Naive thymus-derived CD8-positive, alpha-beta T cell (primary cell): ENCODE results near the gene TUBB4A. TPM values are rescaled to one million over a fixed set of nuclear protein-coding genes. Genes with fewer than 3 reads are reported as not detected.

Source experiments
- ATAC-seq, 2 donors: fragments of 150-1000 bp; cut with Tn5 transposase in 1 of 2; sonication (Bioruptor Pico), chemical (Tn5 transposase) in 1 of 2; 1 replicate in 1 of 2; 2 replicates in 1 of 2; pipeline ENCODE4 v1.10.0; 2021; ENCODE audit warnings: mild to moderate bottlenecking in 2 of 2, moderate library complexity in 2 of 2
- POLR2A ChIA-PET: fragments of 350-600 bp; sonication (Branson Sonifier 250); formaldehyde crosslinking; loops from one replicate; lab custom pipeline; 2021; ENCODE audit warnings: antibody characterized with exemption; lab: Charles Lee
- DNase-seq, 10 donors: peaks; one replicate each; pipeline versions ENCODE4 v3.0.0 to v3.0.0-alpha.2; 2020 to 2022
- H3K27ac Mint-ChIP-seq, 10 donors: one replicate each; pipeline ENCODE4 v1.8.0; 2020 to 2022; ENCODE audit warnings: mild to moderate bottlenecking in 10 of 10, mixed read lengths in 10 of 10, moderate library complexity in 4 of 10, inconsistent platforms in 1 of 10
- H3K27me3 Mint-ChIP-seq, 5 donors: one replicate each; pipeline ENCODE4 v1.8.0; 2021 to 2022; ENCODE audit warnings: mixed read lengths in 5 of 5
- H3K36me3 Mint-ChIP-seq, 3 donors: one replicate each; pipeline ENCODE4 v1.8.0; 2020 to 2022; ENCODE audit warnings: mixed read lengths in 3 of 3, mild to moderate bottlenecking in 2 of 3, inconsistent platforms in 1 of 3
- H3K4me1 Mint-ChIP-seq, 4 donors: one replicate each; pipeline ENCODE4 v1.8.0; 2021 to 2022; ENCODE audit warnings: mixed read lengths in 4 of 4
- H3K4me3 Mint-ChIP-seq, 10 donors: one replicate each; pipeline ENCODE4 v1.8.0; 2020 to 2022; ENCODE audit warnings: mild to moderate bottlenecking in 10 of 10, mixed read lengths in 10 of 10, moderate library complexity in 6 of 10, inconsistent platforms in 1 of 10
- H3K9me3 Mint-ChIP-seq, 9 donors: one replicate each; pipeline ENCODE4 v1.8.0; 2020 to 2022; ENCODE audit warnings: mixed read lengths in 9 of 9, mild to moderate bottlenecking in 3 of 9, inconsistent platforms in 1 of 9, moderate library complexity in 1 of 9
- polyA plus RNA-seq, 3 donors: library from polyadenylated mRNA; unstranded; fragments of 300-500 nt; fragmentation: Illumina TruSeq; gene quantifications; one replicate each; pipeline ENCODE4 v1.2.3, GENCODE V29; 2021
- total RNA-seq, 8 experiments: library from RNA in 2 of 8; stranded (reverse) in 2 of 8; gene quantifications; one replicate each; pipeline ENCODE4 v1.2.3 and lab custom pipeline; 2021 to 2026

Gene TUBB4A
- total and polyA plus RNA-seq, 5 experiments from 2014 or later: 2.8 to 8.8 (median 7.3) TPM

GRCh38 chr19:6484831-6485230 is 17.3 kb downstream of the TUBB4A start:
- POLR2A ChIA-PET: interaction anchor here (0.6 to 0.7 kb wide), 2 partner anchors 13 kb away, joined by 3 to 6 read pairs; no protein-coding TSS in a partner anchor
- ATAC-seq (no peak), DNase-seq (no peak)
- no peak overlapping the region for H3K27ac Mint-ChIP-seq
- no peak overlapping the region for H3K4me3 Mint-ChIP-seq
- no peaks in the 10 kb centered on the region for H3K27me3 Mint-ChIP-seq
- H3K9me3 Mint-ChIP-seq: no peaks in the 10 kb centered on the region
- H3K36me3 Mint-ChIP-seq: peaks cover 0 to 5% (median 0%) of the 10 kb centered on the region in 3 donors
- H3K4me1 Mint-ChIP-seq: peaks cover 20 to 44% (median 41%) of the 10 kb centered on the region in 4 donors

GRCh38 chr19:6484230-6484629 is 17.9 kb downstream of the TUBB4A start:
- Mint-ChIP-seq H3K4me1 (peaks cover 20 to 45% (median 44%) of the 10 kb centered on the region in 4 donors), H3K4me3 (no peak overlapping the region), H3K27me3 (no peaks in the 10 kb centered on the region), H3K27ac (peak overlapping the region in 3 of 10 donors; percentile 18 to 76 (median 53)), H3K36me3 (peaks cover 0 to 6% (median 0%) of the 10 kb centered on the region in 3 donors), H3K9me3 (no peaks in the 10 kb centered on the region)
- ATAC-seq (no peak), DNase-seq (no peak)
- POLR2A ChIA-PET: interaction anchor here (0.6 to 0.7 kb wide), 2 partner anchors 13 to 14 kb away, joined by 3 to 6 read pairs; no protein-coding TSS in a partner anchor

DNA sequence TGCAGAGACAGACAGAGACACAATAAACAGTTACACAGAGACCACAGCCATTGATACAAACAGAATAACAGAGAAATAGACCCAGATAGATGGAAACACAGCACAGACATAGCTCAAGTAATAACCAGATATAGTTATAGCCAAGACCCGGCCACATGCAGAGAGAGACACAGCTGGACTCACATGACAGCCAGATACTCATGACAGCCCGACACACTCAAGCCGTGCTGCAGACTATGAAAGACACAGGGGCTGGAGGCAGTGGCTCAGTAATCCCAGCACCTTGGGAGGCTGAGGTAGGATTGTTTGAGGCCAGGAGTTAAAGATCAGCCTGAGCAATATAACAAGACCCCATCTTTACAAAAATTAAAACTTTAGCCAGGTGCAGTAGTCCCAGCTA is 18.9 kb downstream of the TUBB4A start:
- DNase-seq (no peak), ATAC-seq (no peak)
- peak overlapping the region in 8 of 10 donors; percentile 3 to 64 (median 30) for H3K4me3 Mint-ChIP-seq
- peak overlapping the region; percentile 57 to 100 (median 98) for H3K27ac Mint-ChIP-seq
- POLR2A ChIA-PET: no interaction called here
- H3K27me3 Mint-ChIP-seq: no peaks in the 10 kb centered on the region
- H3K4me1 Mint-ChIP-seq: peaks cover 20 to 46% (median 44%) of the 10 kb centered on the region in 4 donors
- no peaks in the 10 kb centered on the region for H3K9me3 Mint-ChIP-seq
- H3K36me3 Mint-ChIP-seq: peaks cover 0 to 6% (median 0%) of the 10 kb centered on the region in 3 donors

- H3K4me3 Mint-ChIP-seq: peak overlapping the region; percentile 84 to 100 (median 98)
- peak overlapping the region; percentile 93 to 100 (median 98) for H3K27ac Mint-ChIP-seq
- H3K9me3 Mint-ChIP-seq: no peaks in the 10 kb centered on the region
- peaks cover 20 to 46% (median 44%) of the 10 kb centered on the region in 4 donors for H3K4me1 Mint-ChIP-seq
- DNase-seq (no peak), ATAC-seq (peak; percentile 10 to 16)
- POLR2A ChIA-PET: interaction anchor here (1.1 to 2.5 kb wide), 6 partner anchors 10 to 121 kb away, joined by 3 to 24 read pairs (median 8); partner anchors contain the start of genes CLPP, KHSRP, SLC25A23 and TUBB4A
- H3K27me3 Mint-ChIP-seq: no peaks in the 10 kb centered on the region
- peaks cover 0 to 12% (median 0%) of the 10 kb centered on the region in 3 donors for H3K36me3 Mint-ChIP-seq
These were observed 19.8 kb downstream of the TUBB4A start for GRCh38 chr19:6482343-6482686.

GRCh38 chr19:6481541-6482342 is 20.4 kb downstream of the TUBB4A start, which contains the start of gene DENND1C:
TSS of gene DENND1C (minus strand) at chr19:6481787. CDS start at chr19:6481695, 92 bp downstream.
- H3K4me1 Mint-ChIP-seq: peaks cover 20 to 46% (median 44%) of the 10 kb centered on the region in 4 donors
- peaks cover 0 to 15% (median 0%) of the 10 kb centered on the region in 3 donors for H3K36me3 Mint-ChIP-seq
- DNase-seq (peak; percentile 27 to 81 (median 58)), ATAC-seq (peak; percentile 86 to 88)
- peak within 1 kb of the TSS; percentile 84 to 100 (median 98) for H3K4me3 Mint-ChIP-seq
- POLR2A ChIA-PET: interaction anchor here (0.6 to 2.5 kb wide), 18 partner anchors 11 to 678 kb away, joined by 3 to 24 read pairs (median 6); partner anchors contain the start of genes ALKBH7, CLPP, CRB3 and GPR108
- no peaks in the 10 kb centered on the region for H3K27me3 Mint-ChIP-seq
- no peaks in the 10 kb centered on the region for H3K9me3 Mint-ChIP-seq
- H3K27ac Mint-ChIP-seq: peak within 1 kb of the TSS; percentile 93 to 100 (median 98)

DNA sequence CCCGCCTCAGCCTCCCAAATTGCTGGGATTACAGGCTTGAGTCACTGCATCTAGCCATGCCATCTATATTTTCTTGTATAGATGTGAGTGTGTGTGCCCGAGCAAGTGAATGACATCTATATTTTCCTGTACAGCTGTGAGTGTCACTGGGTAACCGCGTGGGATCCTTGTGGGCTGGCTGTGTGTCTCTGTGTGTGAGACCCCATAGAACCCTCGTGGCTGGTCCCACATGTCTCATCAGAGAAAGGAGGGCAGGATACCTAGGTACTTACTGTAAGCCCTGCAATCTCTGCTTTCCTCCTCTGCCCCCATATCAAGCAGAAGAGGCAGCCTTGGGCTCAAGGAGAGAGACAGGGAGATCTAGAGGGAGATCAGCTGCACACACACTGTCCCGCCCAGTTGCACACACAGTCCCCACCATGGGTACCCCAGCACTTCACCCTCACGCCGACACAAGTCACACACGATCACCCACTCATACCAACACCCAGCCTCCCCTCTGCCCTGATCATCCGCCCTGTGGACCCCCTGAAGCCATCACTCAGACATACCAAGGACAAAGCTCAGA is 21.2 kb downstream of the TUBB4A start:
- Mint-ChIP-seq H3K4me1 (peaks cover 20 to 50% (median 44%) of the 10 kb centered on the region in 4 donors), H3K27me3 (no peaks in the 10 kb centered on the region), H3K27ac (peak overlapping the region; percentile 93 to 100 (median 98)), H3K36me3 (peaks cover 0 to 19% (median 0%) of the 10 kb centered on the region in 3 donors), H3K4me3 (peak overlapping the region; percentile 84 to 100 (median 98)), H3K9me3 (no peaks in the 10 kb centered on the region)
- ATAC-seq (peak; percentile 33 to 39), DNase-seq (peak in 3 of 10 donors; percentile 27 to 30 (median 28))
- POLR2A ChIA-PET: interaction anchor here (0.6 to 2.5 kb wide), 20 partner anchors 11 to 677 kb away, joined by 3 to 24 read pairs (median 4); partner anchors contain the start of genes ALKBH7, CLPP, CRB3 and GPR108

DNA sequence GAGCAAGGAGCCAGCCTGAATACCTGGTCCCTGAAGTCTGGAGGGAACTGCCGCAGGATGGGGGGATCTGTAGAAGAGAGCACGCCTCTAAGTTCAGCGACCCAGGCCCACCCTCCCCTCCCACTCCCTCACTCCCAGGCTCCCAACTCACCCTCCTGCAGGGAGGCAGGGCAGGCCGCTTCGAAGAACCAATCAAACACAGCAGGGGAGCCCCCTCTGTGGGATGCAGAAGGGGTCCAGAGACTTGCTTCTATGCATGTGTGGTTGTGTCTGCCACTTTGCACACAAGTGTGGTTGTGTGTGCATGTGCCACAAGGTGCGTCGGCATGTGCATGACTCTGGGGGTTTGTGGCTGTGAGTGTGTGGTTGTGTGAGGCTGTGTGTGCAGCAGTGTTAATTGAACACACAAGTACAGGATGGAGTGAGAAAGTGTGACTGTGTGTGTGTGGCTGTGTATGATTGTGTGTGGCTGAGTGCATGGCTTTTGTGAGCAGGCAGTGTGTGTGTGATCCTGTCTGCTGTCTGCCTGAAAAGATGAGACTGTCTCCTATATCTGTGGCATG is 22.2 kb downstream of the TUBB4A start:
- no peak for DNase-seq
- POLR2A ChIA-PET: interaction anchor here (1.2 to 2.5 kb wide), 4 partner anchors 17 to 22 kb away, joined by 4 to 24 read pairs (median 7); partner anchors contain the start of genes SLC25A23 and TUBB4A
- Mint-ChIP-seq H3K36me3 (peaks cover 0 to 26% (median 0%) of the 10 kb centered on the region in 3 donors), H3K27me3 (no peaks in the 10 kb centered on the region), H3K4me1 (peaks cover 20 to 52% (median 44%) of the 10 kb centered on the region in 4 donors), H3K27ac (peak overlapping the region; percentile 84 to 99 (median 98)), H3K4me3 (peak overlapping the region; percentile 84 to 100 (median 98)), H3K9me3 (no peaks in the 10 kb centered on the region)
- no peak for ATAC-seq

GRCh38 chr19:6478815-6479214 is 23.3 kb downstream of the TUBB4A start:
- ATAC-seq (no peak), DNase-seq (no peak)
- Mint-ChIP-seq H3K27me3 (no peaks in the 10 kb centered on the region), H3K9me3 (no peaks in the 10 kb centered on the region), H3K4me1 (peaks cover 20 to 50% (median 43%) of the 10 kb centered on the region in 4 donors), H3K27ac (peak overlapping the region in 3 of 10 donors; percentile 55 to 98 (median 93)), H3K4me3 (no peak overlapping the region), H3K36me3 (peaks cover 0 to 35% (median 0%) of the 10 kb centered on the region in 3 donors)
- POLR2A ChIA-PET: no interaction called here

DNA sequence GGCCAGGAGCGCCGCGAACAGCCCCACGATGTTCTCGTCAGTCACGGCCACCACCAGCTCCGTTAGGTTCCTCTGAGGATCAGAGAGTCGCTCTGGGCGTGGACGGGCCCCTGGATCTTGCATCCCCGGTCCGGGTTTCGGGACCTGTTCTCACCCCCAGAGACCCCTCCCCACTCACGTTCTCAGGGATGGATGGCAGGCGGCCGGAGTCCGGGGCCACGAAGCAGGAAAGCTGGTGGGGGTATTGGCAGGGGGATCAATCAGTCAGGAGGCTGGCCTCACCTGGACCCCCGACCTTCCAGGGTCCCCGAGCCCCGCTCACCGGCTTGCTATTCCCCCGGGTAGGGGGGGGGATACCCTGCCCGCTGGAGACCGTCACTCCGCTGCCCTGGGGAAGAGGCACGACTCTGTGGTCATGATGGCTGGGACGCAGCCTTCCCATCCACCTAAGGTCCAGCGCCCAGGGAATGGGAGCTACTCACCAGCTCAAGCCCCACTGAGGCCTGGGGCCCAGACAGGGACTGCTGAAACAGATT is 25.1 kb downstream of the TUBB4A start:
- peak overlapping the region in 3 of 10 donors; percentile 56 to 75 (median 58) for H3K27ac Mint-ChIP-seq
- H3K4me3 Mint-ChIP-seq: no peak overlapping the region
- H3K9me3 Mint-ChIP-seq: no peaks in the 10 kb centered on the region
- H3K27me3 Mint-ChIP-seq: no peaks in the 10 kb centered on the region
- POLR2A ChIA-PET: no interaction called here
- peaks cover 0 to 48% (median 0%) of the 10 kb centered on the region in 3 donors for H3K36me3 Mint-ChIP-seq
- DNase-seq (no peak), ATAC-seq (no peak)
- H3K4me1 Mint-ChIP-seq: peaks cover 16 to 32% (median 26%) of the 10 kb centered on the region in 4 donors

GRCh38 chr19:6476155-6476895 is 25.8 kb downstream of the TUBB4A start:
- Mint-ChIP-seq H3K4me1 (peaks cover 13 to 28% (median 21%) of the 10 kb centered on the region in 4 donors), H3K36me3 (peaks cover 0 to 52% (median 0%) of the 10 kb centered on the region in 3 donors), H3K27me3 (no peaks in the 10 kb centered on the region), H3K9me3 (no peaks in the 10 kb centered on the region), H3K27ac (peak overlapping the region in 6 of 10 donors; percentile 17 to 81 (median 62)), H3K4me3 (no peak overlapping the region)
- ATAC-seq (peak; percentile 78 to 91), DNase-seq (peak; percentile 37 to 73 (median 62))
- POLR2A ChIA-PET: interaction anchor here (0.9 kb wide), 1 partner anchor 11 kb away, joined by 3 read pairs; no protein-coding TSS in a partner anchor
